AG10803 (cell line): ENCODE results near the gene ZKSCAN1.

ENCODE experiments used
- DNase-seq: peaks from one replicate; pipeline ENCODE4 v3.0.0; 2010; ENCODE audit warnings: low read depth
- H3K4me3 ChIP-seq: 2 replicates; pipeline ENCODE4 v1.5.1; 2011; ENCODE audit warnings: mild to moderate bottlenecking, low read length, control low read depth
- TF ChIP-seq, protein P1 (sequence below): conservative IDR thresholded peaks from 2 replicates; pipeline ENCODE4 v1.5.1; 2011; ENCODE audit warnings: mild to moderate bottlenecking, low read length, control low read depth, inconsistent platforms

ZKSCAN1 gene

DNA sequence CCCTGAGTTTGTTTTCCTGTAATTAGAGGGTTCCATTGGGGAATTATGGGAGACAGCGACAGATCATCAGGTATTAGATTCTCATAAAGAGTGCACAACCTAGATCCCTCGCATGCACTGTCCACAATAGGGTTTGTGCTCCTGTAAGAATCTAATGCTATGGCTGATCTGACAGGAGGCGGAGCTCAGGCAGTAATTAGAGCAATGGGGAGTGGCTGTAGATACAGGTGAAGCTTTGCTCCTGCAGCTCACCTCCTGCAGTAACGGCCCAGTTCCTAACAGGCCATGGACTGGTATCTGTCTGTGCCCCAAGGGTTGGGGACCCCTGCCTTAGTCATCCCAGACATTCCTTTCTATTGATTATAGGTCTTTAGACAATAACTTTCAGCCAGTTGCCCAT lies 33.3 kb downstream of the ZKSCAN1 start:
- no peak for DNase-seq
- H3K4me3 ChIP-seq = no peak overlapping the region
- TF ChIP-seq, protein P1, sequence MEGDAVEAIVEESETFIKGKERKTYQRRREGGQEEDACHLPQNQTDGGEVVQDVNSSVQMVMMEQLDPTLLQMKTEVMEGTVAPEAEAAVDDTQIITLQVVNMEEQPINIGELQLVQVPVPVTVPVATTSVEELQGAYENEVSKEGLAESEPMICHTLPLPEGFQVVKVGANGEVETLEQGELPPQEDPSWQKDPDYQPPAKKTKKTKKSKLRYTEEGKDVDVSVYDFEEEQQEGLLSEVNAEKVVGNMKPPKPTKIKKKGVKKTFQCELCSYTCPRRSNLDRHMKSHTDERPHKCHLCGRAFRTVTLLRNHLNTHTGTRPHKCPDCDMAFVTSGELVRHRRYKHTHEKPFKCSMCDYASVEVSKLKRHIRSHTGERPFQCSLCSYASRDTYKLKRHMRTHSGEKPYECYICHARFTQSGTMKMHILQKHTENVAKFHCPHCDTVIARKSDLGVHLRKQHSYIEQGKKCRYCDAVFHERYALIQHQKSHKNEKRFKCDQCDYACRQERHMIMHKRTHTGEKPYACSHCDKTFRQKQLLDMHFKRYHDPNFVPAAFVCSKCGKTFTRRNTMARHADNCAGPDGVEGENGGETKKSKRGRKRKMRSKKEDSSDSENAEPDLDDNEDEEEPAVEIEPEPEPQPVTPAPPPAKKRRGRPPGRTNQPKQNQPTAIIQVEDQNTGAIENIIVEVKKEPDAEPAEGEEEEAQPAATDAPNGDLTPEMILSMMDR = no peak

DNA sequence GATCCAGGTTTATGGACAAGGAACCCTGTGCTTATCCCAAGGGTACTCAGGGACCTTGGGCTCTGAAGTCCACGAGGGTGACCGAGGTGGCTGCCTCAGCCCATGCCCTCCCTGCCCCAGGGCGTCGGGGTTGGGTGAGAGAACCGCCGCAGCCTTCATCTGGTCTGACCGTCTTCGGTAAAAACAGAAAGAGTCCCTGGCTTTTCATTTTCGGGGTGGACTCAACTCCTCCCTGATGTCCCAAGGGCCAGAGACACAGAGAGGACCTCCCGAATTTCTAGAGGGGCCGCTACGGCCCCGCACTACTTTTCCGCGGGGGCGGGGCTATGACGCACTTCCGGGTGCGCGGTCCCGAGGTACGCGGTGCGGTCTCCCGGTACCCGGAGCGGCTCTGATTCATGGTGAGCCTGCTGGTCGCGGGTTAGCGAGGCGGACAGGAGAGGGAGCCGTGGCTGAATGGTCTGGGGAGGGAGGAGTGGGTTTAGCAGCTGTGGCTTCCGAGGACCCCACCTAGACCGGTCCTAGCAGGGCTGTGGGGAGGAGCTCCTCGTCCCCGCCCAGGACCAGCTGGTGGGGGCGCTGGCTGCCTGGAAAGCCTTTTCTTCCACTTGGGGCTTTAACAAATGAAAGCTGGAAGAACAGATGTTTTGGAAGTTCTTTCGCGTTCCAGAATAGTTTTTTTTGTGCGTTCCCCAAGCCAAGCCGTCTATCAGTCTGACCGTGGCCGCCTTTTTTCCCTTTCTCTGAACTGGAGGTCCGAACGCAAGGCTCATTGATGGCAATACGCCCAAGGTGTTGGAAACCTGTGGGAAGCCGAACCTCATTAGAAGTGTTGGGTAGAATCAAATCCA lies 34.3 kb downstream of the ZKSCAN1 start, which contains the start of gene ZSCAN21:
Gene ZSCAN21 (plus strand): TSS at position 334 of the 851 bp plus-strand sequence. CDS start 7,233 bp downstream, outside the sequence.
- TF ChIP-seq, protein P1 = peak; percentile 26

GRCh38 chr7:100051611-100052010 lies 36.2 kb downstream of the ZKSCAN1 start:
- TF ChIP-seq, protein P1 = no peak
- no peak overlapping the region for H3K4me3 ChIP-seq
- no peak for DNase-seq

More for the DNA sequence above, 34.3 kb downstream of the ZKSCAN1 start, which contains the start of gene ZSCAN21:
- peak; percentile 74 for DNase-seq
- peak within 1 kb of the TSS; percentile 97 for H3K4me3 ChIP-seq

- H3K4me3 ChIP-seq = no peak overlapping the region
- TF ChIP-seq, protein P1 = peak; percentile 43
- DNase-seq = peak; percentile 72
These were observed 37.8 kb downstream of the ZKSCAN1 start for GRCh38 chr7:100053215-100053614.

DNA sequence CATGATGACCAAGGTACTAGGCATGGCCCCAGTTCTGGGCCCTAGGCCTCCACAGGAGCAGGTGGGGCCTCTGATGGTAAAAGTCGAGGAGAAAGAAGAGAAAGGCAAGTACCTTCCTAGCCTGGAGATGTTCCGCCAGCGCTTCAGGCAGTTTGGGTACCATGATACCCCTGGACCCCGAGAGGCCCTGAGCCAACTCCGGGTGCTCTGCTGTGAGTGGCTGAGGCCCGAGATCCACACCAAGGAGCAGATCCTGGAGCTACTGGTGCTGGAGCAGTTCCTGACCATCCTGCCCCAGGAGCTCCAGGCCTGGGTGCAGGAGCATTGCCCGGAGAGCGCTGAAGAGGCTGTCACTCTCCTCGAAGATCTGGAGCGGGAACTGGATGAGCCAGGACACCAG lies 41.6 kb downstream of the ZKSCAN1 start:
- no peak overlapping the region for H3K4me3 ChIP-seq
- TF ChIP-seq, protein P1 = no peak
- no peak for DNase-seq

DNA sequence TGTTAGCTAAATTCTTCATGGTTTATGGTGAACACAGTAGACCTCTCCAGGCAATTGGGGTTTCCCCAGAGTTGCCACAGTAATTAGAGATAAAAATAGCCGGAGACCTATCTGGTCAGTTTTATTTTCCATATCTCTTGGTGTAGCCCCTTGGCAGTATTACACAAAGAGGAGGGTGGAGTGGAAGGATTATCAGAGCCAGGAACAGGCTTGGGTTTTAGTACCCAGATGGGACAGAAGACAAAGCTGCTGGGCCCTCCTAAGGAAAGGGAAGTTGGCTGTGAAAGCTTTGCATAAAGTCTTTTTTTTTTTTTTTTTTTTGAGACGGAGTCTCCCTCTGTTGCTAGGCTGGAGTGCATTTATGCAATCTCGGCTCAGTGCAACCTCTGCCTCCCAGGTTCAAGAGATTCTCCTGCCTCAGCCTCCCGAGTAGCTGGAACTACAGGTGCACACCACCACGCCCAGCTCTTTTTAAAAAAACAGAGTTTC lies 43.9 kb downstream of the ZKSCAN1 start:
- DNase-seq = no peak
- TF ChIP-seq, protein P1 = no peak
- no peak overlapping the region for H3K4me3 ChIP-seq

DNA sequence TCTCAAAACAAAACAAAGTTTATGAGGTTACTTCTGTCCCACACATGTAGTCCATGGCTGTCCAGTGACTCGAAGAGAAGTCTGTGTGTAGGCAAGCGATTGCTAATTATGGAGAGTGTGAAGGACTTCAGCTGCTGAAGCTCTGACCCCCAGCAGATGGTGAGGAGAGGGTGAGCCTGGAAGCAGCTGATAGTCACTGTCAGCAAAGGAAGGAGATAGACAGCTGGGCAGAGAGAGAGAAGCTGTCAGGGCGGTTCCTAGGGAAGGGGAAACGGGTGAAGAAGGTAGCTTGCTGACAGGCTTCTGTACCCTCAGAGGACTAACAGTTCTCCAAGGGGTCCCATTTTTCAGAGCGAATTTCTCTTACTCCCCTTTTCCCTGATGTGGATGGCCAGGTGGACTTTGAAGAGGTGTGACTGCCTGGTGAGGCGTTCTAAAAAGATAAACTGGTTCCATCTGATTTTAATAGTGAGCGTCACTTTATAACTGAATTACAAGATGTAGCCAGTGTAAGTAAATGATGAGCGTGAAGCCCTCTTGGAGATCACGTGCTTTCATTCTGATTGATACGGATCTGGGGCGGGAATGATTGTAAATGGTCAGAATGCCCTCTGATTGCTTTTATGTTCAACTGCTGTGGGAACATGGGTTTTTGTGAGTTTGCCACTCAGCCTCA lies 46.3 kb downstream of the ZKSCAN1 start:
- TF ChIP-seq, protein P1 = no peak
- no peak for DNase-seq
- no peak overlapping the region for H3K4me3 ChIP-seq
